Testis (tissue), 2 donors: Measurements from ENCODE around the gene HSF5.

Experiments
- CTCF ChIP-seq, 3 experiments: fragments of 450-650 bp in 2 of 3; fragments of 200-600 bp in 1 of 3; sonication (generic) in 1 of 3; IDR thresholded peaks; one replicate each; pipeline ENCODE4 v1.5.1; 2016 to 2019; ENCODE audit warnings: antibody characterized with exemption in 3 of 3, mild to moderate bottlenecking in 2 of 3, moderate library complexity in 1 of 3
- POLR2A ChIP-seq: fragments of 450-650 bp; IDR thresholded peaks from one replicate; pipeline ENCODE4 v1.6.1; 2017; ENCODE audit warnings: antibody characterized with exemption, mild to moderate bottlenecking, moderate library complexity

- TF ChIP-seq CTCF (IDR thresholded peaks at IDR 0.05), result no peak
- no peak for TF ChIP-seq POLR2A
These were observed 40.2 kb upstream of the HSF5 start for GRCh38 chr17:58528443-58528842.
